GM23338 (cell line): Measurements from ENCODE around the gene PPP1R3G. TPM values are rescaled to one million over a fixed set of nuclear protein-coding genes. Genes with fewer than 3 reads are reported as not detected.

Source experiments
- ATAC-seq: fragments of 200-7000 bp; cut with Tn5 transposase; 3 replicates; pipeline ENCODE4 v1.9.1; 2020
- DNase-seq: peaks from one replicate; pipeline ENCODE4 v3.0.0-alpha.2; 2015; ENCODE audit warnings: low spot score
- H2AFZ ChIP-seq: fragments of 200-600 bp; sonication (generic); 2 replicates; pipeline ENCODE4 v1.8.0; 2016; ENCODE audit warnings: antibody characterized with exemption, mild to moderate bottlenecking, moderate library complexity
- H3F3A ChIP-seq: fragments of 200-600 bp; sonication (generic); replicated peaks from 2 replicates; pipeline ENCODE4 v1.8.0; 2017; ENCODE audit warnings: antibody characterized with exemption, mixed run types, low read depth
- H3K27ac ChIP-seq: fragments of 200-600 bp; sonication (generic); 2 replicates; pipeline ENCODE4 v1.6.1; 2016; ENCODE audit warnings: low read depth
- H3K27me3 ChIP-seq: fragments of 200-600 bp; sonication (generic); 2 replicates; pipeline ENCODE4 v1.8.0; 2016; ENCODE audit warnings: mild to moderate bottlenecking, mixed run types, moderate library complexity; ENCODE audit not compliant: insufficient read depth
- H3K36me3 ChIP-seq: fragments of 200-600 bp; sonication (generic); 2 replicates; pipeline ENCODE4 v1.8.0; 2016; ENCODE audit warnings: mild to moderate bottlenecking; ENCODE audit not compliant: insufficient read depth
- H3K4me1 ChIP-seq: fragments of 200-600 bp; sonication (generic); 2 replicates; pipeline ENCODE4 v1.8.0; 2016; ENCODE audit warnings: mild to moderate bottlenecking, moderate library complexity; ENCODE audit not compliant: insufficient read depth
- H3K4me2 ChIP-seq: fragments of 200-600 bp; sonication (generic); 2 replicates; pipeline ENCODE4 v1.7.1; 2017; ENCODE audit warnings: mixed run types
- H3K4me3 ChIP-seq: fragments of 200-600 bp; sonication (generic); 2 replicates; pipeline ENCODE4 v1.6.1; 2016; ENCODE audit warnings: mixed run types
- H3K79me2 ChIP-seq: fragments of 200-600 bp; sonication (generic); replicated peaks from 2 replicates; pipeline ENCODE4 v1.8.0; 2017; ENCODE audit warnings: mild to moderate bottlenecking; ENCODE audit not compliant: insufficient read depth
- H3K9me2 ChIP-seq: fragments of 200-600 bp; sonication (generic); 2 replicates; pipeline ENCODE4 v1.8.0; 2017; ENCODE audit not compliant: insufficient read depth
- H4K20me1 ChIP-seq: fragments of 200-600 bp; sonication (generic); replicated peaks from 2 replicates; pipeline ENCODE4 v1.8.0; 2017; ENCODE audit warnings: mild to moderate bottlenecking; ENCODE audit not compliant: insufficient read depth
- H3K27ac Mint-ChIP-seq: 2 replicates; pipeline ENCODE4 v1.8.0; 2020; ENCODE audit warnings: inconsistent platforms, mild to moderate bottlenecking, moderate library complexity, mixed read lengths
- H3K27me3 Mint-ChIP-seq: 3 replicates; pipeline ENCODE4 v1.8.0; 2022; ENCODE audit warnings: low read depth, mild to moderate bottlenecking, moderate library complexity, mixed read lengths, inconsistent platforms; ENCODE audit not compliant: insufficient read depth, poor library complexity
- H3K36me3 Mint-ChIP-seq: 3 replicates; pipeline ENCODE4 v1.8.0; 2021; ENCODE audit warnings: low read depth, mild to moderate bottlenecking, inconsistent platforms, moderate library complexity, mixed read lengths
- H3K4me1 Mint-ChIP-seq: 3 replicates; pipeline ENCODE4 v1.8.0; 2020; ENCODE audit warnings: mild to moderate bottlenecking, inconsistent platforms, mixed read lengths
- H3K4me3 Mint-ChIP-seq: 3 replicates; pipeline ENCODE4 v1.8.0; 2021; ENCODE audit warnings: moderate library complexity, mild to moderate bottlenecking, inconsistent platforms, mixed read lengths
- H3K9me3 Mint-ChIP-seq: 3 replicates; pipeline ENCODE4 v1.8.0; 2020; ENCODE audit warnings: moderate library complexity, mild to moderate bottlenecking, inconsistent platforms, mixed read lengths
- EZH2 ChIP-seq: fragments of 200-600 bp; sonication (generic); IDR thresholded peaks from one replicate; pipeline ENCODE4 v1.8.0; 2017; ENCODE audit warnings: antibody characterized with exemption, mild to moderate bottlenecking, low read depth; ENCODE audit not compliant: unreplicated experiment
- EZH2phosphoT487 ChIP-seq: fragments of 200-600 bp; sonication (generic); IDR thresholded peaks from one replicate; pipeline ENCODE4 v1.8.1; 2018; ENCODE audit warnings: antibody characterized with exemption; ENCODE audit not compliant: unreplicated experiment
- JUNB ChIP-seq: IDR thresholded peaks from one replicate; pipeline ENCODE4 v1.6.1; 2016; ENCODE audit warnings: antibody characterized with exemption; ENCODE audit not compliant: unreplicated experiment
- polyA plus RNA-seq: library from polyadenylated mRNA; unstranded; fragments of >200 nt; fragmentation: Nextera tagmentation; extraction: Ambion mirVana; gene quantifications from 2 replicates; pipeline ENCODE4 v1.2.1, GENCODE V29; 2016
- total RNA-seq: library from RNA; depleted of rRNA; stranded (reverse); fragments of >200 nt; shearing (Covaris generic); gene quantifications from 2 replicates; pipeline ENCODE4 v1.2.3, GENCODE V29; 2014
- TF ChIP-seq, protein P1 (sequence below): IDR thresholded peaks from one replicate; pipeline ENCODE4 v1.6.1; 2018; ENCODE audit warnings: antibody characterized with exemption; ENCODE audit not compliant: unreplicated experiment
- TF ChIP-seq, protein P2 (sequence below), 2 experiments: fragments of 200-600 bp in 1 of 2; sonication (generic) in 1 of 2; conservative IDR thresholded peaks; 2 replicates each; pipeline versions ENCODE4 v1.5.1 to v1.6.1; 2016 to 2017; ENCODE audit warnings: antibody characterized with exemption in 2 of 2, low read depth in 2 of 2, mild to moderate bottlenecking in 2 of 2, moderate library complexity in 1 of 2
- TF ChIP-seq, protein P3 (sequence below): IDR thresholded peaks from 2 replicates; pipeline ENCODE4 v1.6.1; 2016; ENCODE audit warnings: antibody characterized with exemption

Gene PPP1R3G
- total and polyA plus RNA-seq, 2 experiments from 2014 or later: 0.13 to 0.24 TPM

DNA sequence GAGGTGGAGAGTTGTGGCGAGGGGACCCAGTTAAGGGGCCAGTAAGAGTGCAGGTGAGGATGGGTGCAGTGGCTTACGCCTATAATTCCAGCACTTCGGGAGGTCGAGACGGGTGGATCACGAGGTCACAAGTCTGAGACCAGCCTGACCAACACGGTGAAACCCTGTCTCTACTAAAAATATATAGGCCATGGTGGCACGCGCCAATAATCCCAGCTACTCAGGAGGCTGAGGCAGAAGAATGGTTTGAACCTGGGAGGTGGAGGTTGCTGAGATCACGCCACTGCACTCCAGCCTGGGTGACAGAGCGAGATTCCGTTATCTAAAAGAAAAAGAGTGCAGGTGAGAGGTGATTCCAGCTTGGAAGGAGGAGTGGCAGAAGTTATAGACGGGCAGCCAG lies 28.0 kb downstream of the PPP1R3G start:
- H3K4me1 ChIP-seq: no peaks in the 10 kb centered on the region
- H3K4me2 ChIP-seq: no peak overlapping the region
- H2AFZ ChIP-seq: no peak overlapping the region
- no peak overlapping the region for H3K27ac Mint-ChIP-seq
- TF ChIP-seq EZH2: no peak
- TF ChIP-seq, protein P1, sequence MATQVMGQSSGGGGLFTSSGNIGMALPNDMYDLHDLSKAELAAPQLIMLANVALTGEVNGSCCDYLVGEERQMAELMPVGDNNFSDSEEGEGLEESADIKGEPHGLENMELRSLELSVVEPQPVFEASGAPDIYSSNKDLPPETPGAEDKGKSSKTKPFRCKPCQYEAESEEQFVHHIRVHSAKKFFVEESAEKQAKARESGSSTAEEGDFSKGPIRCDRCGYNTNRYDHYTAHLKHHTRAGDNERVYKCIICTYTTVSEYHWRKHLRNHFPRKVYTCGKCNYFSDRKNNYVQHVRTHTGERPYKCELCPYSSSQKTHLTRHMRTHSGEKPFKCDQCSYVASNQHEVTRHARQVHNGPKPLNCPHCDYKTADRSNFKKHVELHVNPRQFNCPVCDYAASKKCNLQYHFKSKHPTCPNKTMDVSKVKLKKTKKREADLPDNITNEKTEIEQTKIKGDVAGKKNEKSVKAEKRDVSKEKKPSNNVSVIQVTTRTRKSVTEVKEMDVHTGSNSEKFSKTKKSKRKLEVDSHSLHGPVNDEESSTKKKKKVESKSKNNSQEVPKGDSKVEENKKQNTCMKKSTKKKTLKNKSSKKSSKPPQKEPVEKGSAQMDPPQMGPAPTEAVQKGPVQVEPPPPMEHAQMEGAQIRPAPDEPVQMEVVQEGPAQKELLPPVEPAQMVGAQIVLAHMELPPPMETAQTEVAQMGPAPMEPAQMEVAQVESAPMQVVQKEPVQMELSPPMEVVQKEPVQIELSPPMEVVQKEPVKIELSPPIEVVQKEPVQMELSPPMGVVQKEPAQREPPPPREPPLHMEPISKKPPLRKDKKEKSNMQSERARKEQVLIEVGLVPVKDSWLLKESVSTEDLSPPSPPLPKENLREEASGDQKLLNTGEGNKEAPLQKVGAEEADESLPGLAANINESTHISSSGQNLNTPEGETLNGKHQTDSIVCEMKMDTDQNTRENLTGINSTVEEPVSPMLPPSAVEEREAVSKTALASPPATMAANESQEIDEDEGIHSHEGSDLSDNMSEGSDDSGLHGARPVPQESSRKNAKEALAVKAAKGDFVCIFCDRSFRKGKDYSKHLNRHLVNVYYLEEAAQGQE: no peak
- TF ChIP-seq, protein P2, sequence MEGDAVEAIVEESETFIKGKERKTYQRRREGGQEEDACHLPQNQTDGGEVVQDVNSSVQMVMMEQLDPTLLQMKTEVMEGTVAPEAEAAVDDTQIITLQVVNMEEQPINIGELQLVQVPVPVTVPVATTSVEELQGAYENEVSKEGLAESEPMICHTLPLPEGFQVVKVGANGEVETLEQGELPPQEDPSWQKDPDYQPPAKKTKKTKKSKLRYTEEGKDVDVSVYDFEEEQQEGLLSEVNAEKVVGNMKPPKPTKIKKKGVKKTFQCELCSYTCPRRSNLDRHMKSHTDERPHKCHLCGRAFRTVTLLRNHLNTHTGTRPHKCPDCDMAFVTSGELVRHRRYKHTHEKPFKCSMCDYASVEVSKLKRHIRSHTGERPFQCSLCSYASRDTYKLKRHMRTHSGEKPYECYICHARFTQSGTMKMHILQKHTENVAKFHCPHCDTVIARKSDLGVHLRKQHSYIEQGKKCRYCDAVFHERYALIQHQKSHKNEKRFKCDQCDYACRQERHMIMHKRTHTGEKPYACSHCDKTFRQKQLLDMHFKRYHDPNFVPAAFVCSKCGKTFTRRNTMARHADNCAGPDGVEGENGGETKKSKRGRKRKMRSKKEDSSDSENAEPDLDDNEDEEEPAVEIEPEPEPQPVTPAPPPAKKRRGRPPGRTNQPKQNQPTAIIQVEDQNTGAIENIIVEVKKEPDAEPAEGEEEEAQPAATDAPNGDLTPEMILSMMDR (conservative IDR thresholded peaks at IDR 0.05; ENCODE audit: low read depth in 2 of 2): no peak
- TF ChIP-seq EZH2phosphoT487: no peak
- no peak for TF ChIP-seq JUNB
- TF ChIP-seq, protein P3, sequence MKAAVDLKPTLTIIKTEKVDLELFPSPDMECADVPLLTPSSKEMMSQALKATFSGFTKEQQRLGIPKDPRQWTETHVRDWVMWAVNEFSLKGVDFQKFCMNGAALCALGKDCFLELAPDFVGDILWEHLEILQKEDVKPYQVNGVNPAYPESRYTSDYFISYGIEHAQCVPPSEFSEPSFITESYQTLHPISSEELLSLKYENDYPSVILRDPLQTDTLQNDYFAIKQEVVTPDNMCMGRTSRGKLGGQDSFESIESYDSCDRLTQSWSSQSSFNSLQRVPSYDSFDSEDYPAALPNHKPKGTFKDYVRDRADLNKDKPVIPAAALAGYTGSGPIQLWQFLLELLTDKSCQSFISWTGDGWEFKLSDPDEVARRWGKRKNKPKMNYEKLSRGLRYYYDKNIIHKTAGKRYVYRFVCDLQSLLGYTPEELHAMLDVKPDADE: no peak
- H3K27me3 ChIP-seq: no peaks in the 10 kb centered on the region
- H3K79me2 ChIP-seq: no peaks in the 10 kb centered on the region
- no peaks in the 10 kb centered on the region; the same call in 2 of the 3 replicates for H3K9me3 Mint-ChIP-seq
- peaks cover 3% of the 10 kb centered on the region; the same call in 1 of the 3 replicates for H3K36me3 Mint-ChIP-seq
- peaks cover 5% of the 10 kb centered on the region for H3K27me3 Mint-ChIP-seq
- no peak overlapping the region for H3K4me3 ChIP-seq
- DNase-seq (no peak), ATAC-seq (no peak)
- no peak overlapping the region for H3K4me3 Mint-ChIP-seq
- H3K4me1 Mint-ChIP-seq: no peaks in the 10 kb centered on the region; the same call in 2 of the 3 replicates
- peaks cover 5% of the 10 kb centered on the region; the same call in 1 of the 2 replicates for H4K20me1 ChIP-seq
- no peaks in the 10 kb centered on the region for H3K36me3 ChIP-seq
- H3F3A ChIP-seq: no peaks in the 10 kb centered on the region
- no peaks in the 10 kb centered on the region for H3K9me2 ChIP-seq
- no peak overlapping the region for H3K27ac ChIP-seq

DNA sequence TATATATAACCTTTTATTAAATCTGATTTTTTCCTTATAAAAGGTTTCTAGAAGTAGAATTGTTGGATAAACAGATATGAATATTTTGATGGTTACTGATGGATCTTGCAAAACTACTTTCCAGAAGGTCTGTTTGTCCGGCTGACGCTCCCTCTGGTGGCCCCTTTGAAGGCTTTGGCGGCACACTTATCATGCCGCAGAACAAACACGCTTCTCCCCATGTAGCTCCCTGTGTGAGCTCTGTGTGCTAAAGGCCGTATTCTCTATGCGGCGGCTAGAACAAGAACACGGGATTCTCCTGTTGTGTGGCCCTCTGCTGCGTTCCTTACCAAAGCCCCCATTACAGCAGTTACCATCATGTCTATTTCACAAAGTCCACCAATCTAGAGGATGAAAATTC lies 30.0 kb downstream of the PPP1R3G start:
- no peak for ATAC-seq
- Histone ChIP-seq H3F3A (no peaks in the 10 kb centered on the region), H4K20me1 (peaks cover 5% of the 10 kb centered on the region; the same call in 1 of the 2 replicates), H3K9me2 (no peaks in the 10 kb centered on the region), H3K36me3 (no peaks in the 10 kb centered on the region), H3K27me3 (no peaks in the 10 kb centered on the region), H3K4me3 (no peak overlapping the region), H2AFZ (no peak overlapping the region), H3K4me2 (no peak overlapping the region), H3K4me1 (no peaks in the 10 kb centered on the region), H3K79me2 (no peaks in the 10 kb centered on the region), H3K27ac (no peak overlapping the region)
- peaks cover 8% of the 10 kb centered on the region for H3K27me3 Mint-ChIP-seq
- TF ChIP-seq EZH2: no peak
- no peak for TF ChIP-seq EZH2phosphoT487
- TF ChIP-seq, protein P2 (conservative IDR thresholded peaks at IDR 0.05; ENCODE audit: low read depth in 2 of 2): peak in 1 of 2 experiments; percentile 22; a peak in 1 of 4 replicates
- TF ChIP-seq, protein P1: no peak
- TF ChIP-seq, protein P3: no peak
- no peak for TF ChIP-seq JUNB
- no peak overlapping the region for H3K27ac Mint-ChIP-seq
- peaks cover 3% of the 10 kb centered on the region; the same call in 2 of the 3 replicates for H3K36me3 Mint-ChIP-seq
- peaks cover under 1% of the 10 kb centered on the region; the same call in 2 of the 3 replicates for H3K9me3 Mint-ChIP-seq
- no peak for DNase-seq
- H3K4me1 Mint-ChIP-seq: peaks cover 6% of the 10 kb centered on the region; the same call in 1 of the 3 replicates
- H3K4me3 Mint-ChIP-seq: no peak overlapping the region
